DND-41 (cell line): ENCODE measurements around the gene JARID2.

Source experiments
- ATAC-seq: fragments of 200-7000 bp; cut with Tn5 transposase; 3 replicates; pipeline ENCODE4 v1.9.1; 2021; ENCODE audit warnings: low read depth; ENCODE audit not compliant: insufficient read depth
- DNase-seq: peaks from one replicate; pipeline ENCODE4 v3.0.0-alpha.2; 2020
- H2AFZ ChIP-seq: 2 replicates; pipeline ENCODE4 v1.6.0; 2012; ENCODE audit warnings: low read depth, low read length
- H3K27ac ChIP-seq: 2 replicates; pipeline ENCODE4 v1.5.1; 2012; ENCODE audit warnings: low read length, inconsistent platforms
- H3K27me3 ChIP-seq: fragments of 200-600 bp; sonication (generic); 2 replicates; pipeline ENCODE4 v1.6.0; 2012; ENCODE audit warnings: low read length, mild to moderate bottlenecking, inconsistent platforms; ENCODE audit not compliant: insufficient read depth, poor library complexity
- H3K36me3 ChIP-seq: 2 replicates; pipeline ENCODE4 v1.5.1; 2012; ENCODE audit warnings: low read length, inconsistent platforms; ENCODE audit not compliant: insufficient read depth
- H3K4me1 ChIP-seq: 2 replicates; pipeline ENCODE4 v1.5.1; 2012; ENCODE audit warnings: mild to moderate bottlenecking, low read length; ENCODE audit not compliant: insufficient read depth
- H3K4me2 ChIP-seq: 2 replicates; pipeline ENCODE4 v1.6.0; 2012; ENCODE audit warnings: mild to moderate bottlenecking, moderate library complexity, low read length, inconsistent platforms; ENCODE audit not compliant: insufficient read depth
- H3K4me3 ChIP-seq, 2 experiments: fragments of 200-600 bp in 1 of 2; shearing (Covaris generic) in 1 of 2; 2 replicates each; pipeline ENCODE4 v1.5.1; 2012 to 2016; ENCODE audit warnings: inconsistent platforms in 2 of 2, low read length in 2 of 2, mild to moderate bottlenecking in 2 of 2, low read depth in 1 of 2, moderate library complexity in 1 of 2
- H3K79me2 ChIP-seq: 2 replicates; pipeline ENCODE4 v1.6.0; 2012; ENCODE audit warnings: low read length, inconsistent platforms; ENCODE audit not compliant: insufficient read depth
- H3K9ac ChIP-seq: 2 replicates; pipeline ENCODE4 v1.6.0; 2012; ENCODE audit warnings: low read depth, mild to moderate bottlenecking, inconsistent platforms, low read length, moderate library complexity
- H3K9me3 ChIP-seq: 2 replicates; pipeline ENCODE4 v1.5.1; 2012; ENCODE audit warnings: low read length, moderate library complexity, mild to moderate bottlenecking, inconsistent platforms; ENCODE audit not compliant: insufficient read depth, severe bottlenecking
- H4K20me1 ChIP-seq: 2 replicates; pipeline ENCODE4 v1.6.0; 2012; ENCODE audit warnings: low read length; ENCODE audit not compliant: insufficient read depth
- EZH2 ChIP-seq: IDR thresholded peaks from 3 replicates; pipeline ENCODE4 v1.6.1; 2012; ENCODE audit warnings: borderline replicate concordance, low read depth, mild to moderate bottlenecking, moderate library complexity, low read length, inconsistent platforms; ENCODE audit not compliant: severe bottlenecking
- TF ChIP-seq, protein P1 (sequence below): IDR thresholded peaks from 2 replicates; pipeline ENCODE4 v1.5.1; 2012; ENCODE audit warnings: borderline replicate concordance, low read length, moderate library complexity, mild to moderate bottlenecking; ENCODE audit not compliant: poor library complexity, severe bottlenecking; ENCODE audit errors: extremely low read depth

JARID2 gene

GRCh38 chr6:15491986-15492269 is 246.1 kb downstream of the JARID2 start:
- Histone ChIP-seq H3K4me2 (no peak overlapping the region), H2AFZ (no peak overlapping the region), H3K27ac (no peak overlapping the region), H3K27me3 (no peaks in the 10 kb centered on the region), H3K9me3 (no peaks in the 10 kb centered on the region), H3K79me2 (no peaks in the 10 kb centered on the region), H4K20me1 (peaks cover 5% of the 10 kb centered on the region; the same call in 1 of the 2 replicates), H3K4me1 (no peaks in the 10 kb centered on the region), H3K4me3 (no peak overlapping the region), H3K9ac (no peak overlapping the region), H3K36me3 (peaks cover 59% of the 10 kb centered on the region)
- DNase-seq, result no peak
- no peak for TF ChIP-seq EZH2
- TF ChIP-seq, protein P1, sequence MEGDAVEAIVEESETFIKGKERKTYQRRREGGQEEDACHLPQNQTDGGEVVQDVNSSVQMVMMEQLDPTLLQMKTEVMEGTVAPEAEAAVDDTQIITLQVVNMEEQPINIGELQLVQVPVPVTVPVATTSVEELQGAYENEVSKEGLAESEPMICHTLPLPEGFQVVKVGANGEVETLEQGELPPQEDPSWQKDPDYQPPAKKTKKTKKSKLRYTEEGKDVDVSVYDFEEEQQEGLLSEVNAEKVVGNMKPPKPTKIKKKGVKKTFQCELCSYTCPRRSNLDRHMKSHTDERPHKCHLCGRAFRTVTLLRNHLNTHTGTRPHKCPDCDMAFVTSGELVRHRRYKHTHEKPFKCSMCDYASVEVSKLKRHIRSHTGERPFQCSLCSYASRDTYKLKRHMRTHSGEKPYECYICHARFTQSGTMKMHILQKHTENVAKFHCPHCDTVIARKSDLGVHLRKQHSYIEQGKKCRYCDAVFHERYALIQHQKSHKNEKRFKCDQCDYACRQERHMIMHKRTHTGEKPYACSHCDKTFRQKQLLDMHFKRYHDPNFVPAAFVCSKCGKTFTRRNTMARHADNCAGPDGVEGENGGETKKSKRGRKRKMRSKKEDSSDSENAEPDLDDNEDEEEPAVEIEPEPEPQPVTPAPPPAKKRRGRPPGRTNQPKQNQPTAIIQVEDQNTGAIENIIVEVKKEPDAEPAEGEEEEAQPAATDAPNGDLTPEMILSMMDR, result no peak
- ATAC-seq, result no peak

GRCh38 chr6:15493437-15494168 is 247.7 kb downstream of the JARID2 start:
- H3K4me1 ChIP-seq, result no peaks in the 10 kb centered on the region
- no peak overlapping the region for H3K4me3 ChIP-seq
- H3K27me3 ChIP-seq, result no peaks in the 10 kb centered on the region
- H2AFZ ChIP-seq, result no peak overlapping the region
- H3K4me2 ChIP-seq, result no peak overlapping the region
- H4K20me1 ChIP-seq, result peaks cover 10% of the 10 kb centered on the region
- no peak for ATAC-seq
- H3K9me3 ChIP-seq, result no peaks in the 10 kb centered on the region
- DNase-seq, result no peak
- no peak overlapping the region for H3K27ac ChIP-seq
- H3K9ac ChIP-seq, result no peak overlapping the region
- H3K36me3 ChIP-seq, result peaks cover 58% of the 10 kb centered on the region
- no peak for TF ChIP-seq EZH2
- TF ChIP-seq, protein P1, result no peak
- H3K79me2 ChIP-seq, result no peaks in the 10 kb centered on the region

- no peak overlapping the region for H3K4me3 ChIP-seq
- DNase-seq (no peak), ATAC-seq (no peak)
- no peak overlapping the region for H2AFZ ChIP-seq
- no peaks in the 10 kb centered on the region for H3K4me1 ChIP-seq
- no peaks in the 10 kb centered on the region for H3K79me2 ChIP-seq
- TF ChIP-seq EZH2, result no peak
- TF ChIP-seq, protein P1, result no peak
- H3K9ac ChIP-seq, result no peak overlapping the region
- H3K27ac ChIP-seq, result no peak overlapping the region
- no peaks in the 10 kb centered on the region for H3K27me3 ChIP-seq
- H3K36me3 ChIP-seq, result peaks cover 59% of the 10 kb centered on the region
- H3K9me3 ChIP-seq, result no peaks in the 10 kb centered on the region
- H3K4me2 ChIP-seq, result no peak overlapping the region
- H4K20me1 ChIP-seq, result peaks cover 14% of the 10 kb centered on the region
Observed at GRCh38 chr6:15495375-15495901, 249.6 kb downstream of the JARID2 start.
